ENCODE measurements around the gene GAS2L3. TPM values are rescaled to one million over a fixed set of nuclear protein-coding genes. Genes with fewer than 3 reads are reported as not detected.

GAS2L3 gene
- total and polyA plus RNA-seq, 2 of the 8 experiments (the other 6 are each of a cell fraction or from before 2014, with no cell fraction given): 2.1 to 19.3 TPM

DNA sequence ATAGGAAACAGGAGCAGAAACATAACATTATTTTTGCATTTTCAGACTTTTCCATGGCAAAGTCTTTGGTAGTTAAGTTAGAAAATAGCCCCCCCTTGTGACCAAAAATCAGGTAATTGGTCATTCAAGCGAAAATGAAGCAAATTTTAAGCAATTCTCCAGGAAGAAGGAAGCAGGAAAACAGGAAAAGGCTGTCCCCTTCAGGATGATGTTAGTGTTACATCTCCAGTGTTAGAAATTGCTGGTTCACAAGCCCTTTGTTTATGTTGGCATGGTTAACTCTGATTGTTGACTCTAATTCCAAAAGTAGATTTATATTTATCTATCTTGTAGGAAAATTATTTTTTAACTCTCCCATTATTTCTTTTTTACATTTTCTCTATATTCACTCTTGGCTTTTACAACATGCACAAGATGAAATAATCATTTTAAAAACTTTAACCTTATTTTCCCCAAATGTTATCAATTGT, 18.8 kb upstream of the GAS2L3 start:
- ChIA-PET POLR2A (ENCODE audit: partially characterized antibody) (interaction anchor here (1.4 kb wide), 1 partner anchor 308 kb away, joined by 3 read pairs; no protein-coding TSS in a partner anchor), CTCF (ENCODE audit: partially characterized antibody) (interaction anchor here (0.6 to 4.6 kb wide), 49 partner anchors 9 to 533 kb away, joined by 3 to 94 read pairs (median 4); partner anchors contain the start of genes DEPDC4, GAS2L3, SCYL2 and SLC17A8)
- H2AK5ac ChIP-seq (ENCODE audit: low read depth, low read length): no peak overlapping the region
- TF ChIP-seq BACH1 (IDR thresholded peaks at IDR 0.05; ENCODE audit: low read length) (0 out of 2 replicates have a peak, but pooled peaks have one; percentile 11), RAD21 (IDR thresholded peaks at IDR 0.05 in 1 of 2, conservative IDR thresholded peaks at IDR 0.05 in 1 of 2; ENCODE audit: low read depth in 2 of 2, low read length in 2 of 2) (peak; percentile 97 to 99), CBX8 (IDR thresholded peaks at IDR 0.05; ENCODE audit: borderline replicate concordance, low read depth, low read length) (no peak), EZH2 (IDR thresholded peaks at IDR 0.05; ENCODE audit: low read depth, low read length, severe bottlenecking) (no peak), SAP30 (IDR thresholded peaks at IDR 0.05; ENCODE audit: insufficient read depth, insufficient replicate concordance, low read length) (no peak), SP4 (IDR thresholded peaks at IDR 0.05; ENCODE audit: low read length) (peak; percentile 52; the same call in 1 of the 2 replicates)
- TF ChIP-seq, protein P1, sequence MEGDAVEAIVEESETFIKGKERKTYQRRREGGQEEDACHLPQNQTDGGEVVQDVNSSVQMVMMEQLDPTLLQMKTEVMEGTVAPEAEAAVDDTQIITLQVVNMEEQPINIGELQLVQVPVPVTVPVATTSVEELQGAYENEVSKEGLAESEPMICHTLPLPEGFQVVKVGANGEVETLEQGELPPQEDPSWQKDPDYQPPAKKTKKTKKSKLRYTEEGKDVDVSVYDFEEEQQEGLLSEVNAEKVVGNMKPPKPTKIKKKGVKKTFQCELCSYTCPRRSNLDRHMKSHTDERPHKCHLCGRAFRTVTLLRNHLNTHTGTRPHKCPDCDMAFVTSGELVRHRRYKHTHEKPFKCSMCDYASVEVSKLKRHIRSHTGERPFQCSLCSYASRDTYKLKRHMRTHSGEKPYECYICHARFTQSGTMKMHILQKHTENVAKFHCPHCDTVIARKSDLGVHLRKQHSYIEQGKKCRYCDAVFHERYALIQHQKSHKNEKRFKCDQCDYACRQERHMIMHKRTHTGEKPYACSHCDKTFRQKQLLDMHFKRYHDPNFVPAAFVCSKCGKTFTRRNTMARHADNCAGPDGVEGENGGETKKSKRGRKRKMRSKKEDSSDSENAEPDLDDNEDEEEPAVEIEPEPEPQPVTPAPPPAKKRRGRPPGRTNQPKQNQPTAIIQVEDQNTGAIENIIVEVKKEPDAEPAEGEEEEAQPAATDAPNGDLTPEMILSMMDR (IDR thresholded peaks at IDR 0.05; ENCODE audit: control extremely low read depth in 1 of 3, insufficient read depth in 1 of 3, low read depth in 1 of 3, low read length in 3 of 3): peak in 2 of 3 experiments; percentile 90 to 94; a peak in 3 of 4 replicates
- TF ChIP-seq, protein P2, sequence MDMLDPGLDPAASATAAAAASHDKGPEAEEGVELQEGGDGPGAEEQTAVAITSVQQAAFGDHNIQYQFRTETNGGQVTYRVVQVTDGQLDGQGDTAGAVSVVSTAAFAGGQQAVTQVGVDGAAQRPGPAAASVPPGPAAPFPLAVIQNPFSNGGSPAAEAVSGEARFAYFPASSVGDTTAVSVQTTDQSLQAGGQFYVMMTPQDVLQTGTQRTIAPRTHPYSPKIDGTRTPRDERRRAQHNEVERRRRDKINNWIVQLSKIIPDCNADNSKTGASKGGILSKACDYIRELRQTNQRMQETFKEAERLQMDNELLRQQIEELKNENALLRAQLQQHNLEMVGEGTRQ (IDR thresholded peaks at IDR 0.05; ENCODE audit: low read length): no peak

More for the DNA sequence above, 18.8 kb upstream of the GAS2L3 start:
- Histone ChIP-seq H3K23ac (ENCODE audit: insufficient read length) (no peak overlapping the region), H2AFZ (ENCODE audit: low read length) (no peak overlapping the region), H3K79me2 (ENCODE audit: control insufficient read depth in 1 of 2, insufficient read depth in 2 of 2, low read length in 2 of 2) (no peaks in the 10 kb centered on the region), H2BK12ac (ENCODE audit: low read depth, low read length) (no peak overlapping the region), H3K27me3 (replicated peaks in 1 of 4; ENCODE audit: control insufficient read depth in 3 of 4, extremely low read depth in 1 of 4, insufficient read depth in 3 of 4, low read length in 3 of 4) (peaks cover 0 to 1% (median 0%) of the 10 kb centered on the region in 4 experiments; a peak in 1 of 7 replicates), H4K5ac (ENCODE audit: insufficient read length, low read depth, low read length) (no peak overlapping the region), H3K56ac (replicated peaks; ENCODE audit: insufficient read length, low read depth, low read length) (no peak overlapping the region), H2BK20ac (ENCODE audit: low read length) (no peak overlapping the region), H3K36me3 (ENCODE audit: control insufficient read depth in 2 of 4, insufficient read depth in 4 of 4, low read length in 3 of 4) (no peaks in the 10 kb centered on the region), H3K4me3 (ENCODE audit: extremely low read depth in 1 of 4, insufficient read depth in 2 of 4, low read depth in 3 of 4, low read length in 4 of 4) (no peak overlapping the region), H2BK15ac (ENCODE audit: low read length) (no peak overlapping the region), H2BK120ac (replicated peaks; ENCODE audit: low read depth, low read length) (no peak overlapping the region), H4K8ac (ENCODE audit: extremely low read depth, insufficient read depth, low read length) (no peak overlapping the region), H3K27ac (ENCODE audit: low read depth, low read length) (no peak overlapping the region), H3K23me2 (ENCODE audit: low read depth, low read length) (no peaks in the 10 kb centered on the region), H4K91ac (replicated peaks; ENCODE audit: insufficient read length, low read length) (no peak overlapping the region), H3K9ac (replicated peaks in 1 of 4; ENCODE audit: extremely low read depth in 1 of 4, low read depth in 3 of 4, low read length in 3 of 4) (no peak overlapping the region), H2BK5ac (ENCODE audit: low read depth, low read length) (no peak overlapping the region), H4K20me1 (replicated peaks in 1 of 2; ENCODE audit: control insufficient read depth in 1 of 2, insufficient read depth in 2 of 2, low read length in 2 of 2) (no peaks in the 10 kb centered on the region), H3K18ac (ENCODE audit: extremely low read depth, low read length) (no peak overlapping the region), H3K4ac (replicated peaks; ENCODE audit: insufficient read length, low read depth, low read length) (no peak overlapping the region), H3K9me3 (ENCODE audit: insufficient read depth in 2 of 2, low read depth in 1 of 2, low read length in 1 of 2) (no peaks in the 10 kb centered on the region), H3K79me1 (ENCODE audit: low read depth, low read length) (no peaks in the 10 kb centered on the region), H3K14ac (ENCODE audit: insufficient read length) (no peak overlapping the region), H3K4me1 (replicated peaks in 1 of 4; ENCODE audit: control insufficient read depth in 3 of 4, insufficient read depth in 4 of 4, low read length in 3 of 4) (no peaks in the 10 kb centered on the region), H3K4me2 (ENCODE audit: insufficient read depth in 1 of 2, low read depth in 2 of 2, low read length in 2 of 2) (no peak overlapping the region)
- 0% methylated on average over 1 of the region's 1 CpG; no CpG with 5 or more reads in 1 of the 2 experiments for WGBS, 2 experiments (ENCODE audit: extremely low coverage in 1 of 2, insufficient coverage in 1 of 2, insufficient read length in 1 of 2, insufficient replicate concordance in 2 of 2, low coverage in 1 of 2, low lambda C conversion rate in 2 of 2, missing lambda C conversion rate in 1 of 2)
- DNase-seq (ENCODE audit: low read depth in 1 of 2, low spot score in 2 of 2) (no peak), FAIRE-seq (peak; percentile 91)
